ENCODE results near the gene HYAL1.
A peak's percentile ranks its signal among the peaks of the same experiment; 100 is the strongest.
"Not testable (repeated sequence)": the region's sequence is repeated elsewhere in the genome, so short reads cannot be mapped to it uniquely, and the experiment has no call there.

HYAL1 gene

DNA sequence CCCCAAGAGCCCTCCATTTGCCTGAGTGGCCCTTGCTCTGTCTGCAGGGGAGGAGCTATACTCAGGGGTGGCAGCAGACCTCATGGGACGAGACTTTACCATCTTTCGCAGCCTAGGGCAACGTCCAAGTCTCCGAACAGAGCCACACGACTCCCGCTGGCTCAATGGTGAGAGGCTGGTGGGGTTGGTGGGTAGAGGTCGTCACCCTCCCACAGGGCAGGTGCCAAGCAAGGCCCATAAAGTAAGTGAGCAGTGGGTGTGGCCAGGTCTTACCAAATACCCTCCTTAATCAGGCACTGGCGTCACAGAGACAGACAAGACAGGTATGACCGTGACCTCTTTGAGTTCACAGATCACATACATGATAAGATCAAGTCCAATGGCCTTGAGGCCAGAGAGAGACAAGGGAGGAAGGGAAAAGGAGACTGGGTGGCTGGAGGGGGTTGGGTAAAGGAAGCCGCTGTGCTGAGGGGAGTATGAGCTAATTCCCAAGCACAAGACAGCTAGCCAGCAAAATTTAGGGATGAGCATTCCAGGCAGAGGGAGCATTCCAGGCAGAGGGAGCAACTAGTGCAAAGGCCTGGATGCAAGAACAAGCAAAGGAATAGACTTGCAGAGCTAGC lies 31.9 kb downstream of the HYAL1 start:
- no peak for DNase-seq

DNA sequence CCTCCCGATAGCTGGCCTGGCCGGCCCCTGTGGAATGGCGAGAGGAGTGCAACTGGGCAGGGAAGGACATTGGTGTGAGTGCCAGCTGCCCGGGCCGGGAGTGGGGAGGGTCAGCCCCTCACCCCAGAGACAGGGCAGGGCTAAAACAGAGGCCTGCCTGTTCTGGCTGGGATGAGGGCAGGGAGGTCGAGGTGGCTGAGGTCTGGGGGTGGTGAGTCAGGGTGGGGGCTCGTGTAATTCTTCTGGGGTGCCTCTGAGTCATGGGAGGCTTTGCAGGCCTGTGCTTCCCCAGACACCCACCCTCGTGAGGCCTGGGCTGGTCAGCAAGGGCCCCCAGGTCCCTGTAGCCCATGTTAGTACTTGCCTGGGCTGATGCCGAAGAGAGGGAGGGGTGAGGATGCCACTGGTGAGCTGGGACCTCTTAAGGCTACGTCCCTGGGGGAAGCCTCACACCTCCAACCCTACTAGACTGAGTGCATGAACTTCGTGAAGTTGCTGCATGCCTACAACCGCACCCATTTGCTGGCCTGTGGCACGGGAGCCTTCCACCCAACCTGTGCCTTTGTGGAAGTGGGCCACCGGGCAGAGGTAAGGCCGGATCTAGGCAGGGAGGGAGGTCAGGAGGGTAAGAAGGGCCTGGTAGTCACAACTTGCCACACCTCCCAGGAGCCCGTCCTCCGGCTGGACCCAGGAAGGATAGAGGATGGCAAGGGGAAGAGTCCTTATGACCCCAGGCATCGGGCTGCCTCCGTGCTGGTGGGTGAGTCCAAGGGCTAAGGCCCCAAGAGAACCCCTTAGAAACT lies 32.8 kb downstream of the HYAL1 start:
- DNase-seq = no peak

DNA sequence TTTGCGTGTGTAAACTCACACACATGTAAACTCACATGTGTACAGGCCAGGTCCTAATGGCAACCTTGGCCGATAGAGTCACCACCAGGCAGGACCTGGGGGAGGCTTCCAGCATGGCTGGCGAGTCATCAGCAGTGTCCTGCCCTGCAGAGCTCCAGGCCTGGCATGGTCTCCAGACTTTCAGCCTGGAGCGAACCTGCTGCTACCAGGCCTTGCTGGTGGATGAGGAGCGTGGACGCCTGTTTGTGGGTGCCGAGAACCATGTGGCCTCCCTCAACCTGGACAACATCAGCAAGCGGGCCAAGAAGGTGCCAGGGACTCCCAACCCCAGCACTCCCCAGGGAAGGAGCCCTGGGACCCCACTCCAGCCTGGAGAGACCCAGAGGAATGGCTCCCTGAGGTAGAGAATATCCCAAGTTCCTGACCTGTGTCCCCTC lies 33.4 kb downstream of the HYAL1 start:
- no peak for DNase-seq

DNA sequence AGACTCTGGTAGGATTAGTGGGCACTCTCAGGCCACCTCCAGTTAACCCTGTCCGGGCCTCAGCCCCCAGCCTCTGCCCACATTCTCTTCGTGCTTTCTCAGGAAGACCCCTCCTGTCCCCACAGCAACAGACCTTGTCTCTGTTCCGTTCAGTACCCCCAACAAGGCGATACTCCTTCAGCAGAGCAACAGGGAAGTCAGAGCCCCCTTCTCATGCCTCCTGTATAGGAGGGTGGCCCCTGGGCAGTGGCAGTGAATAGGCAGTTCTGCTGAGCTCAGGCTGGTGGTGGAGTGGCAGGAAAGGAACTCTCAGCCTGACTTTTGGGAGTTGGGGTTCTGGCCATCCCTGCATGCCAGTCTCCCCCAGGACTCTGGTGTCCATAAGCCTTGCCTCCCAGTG lies 33.9 kb downstream of the HYAL1 start:
- DNase-seq = no peak

DNA sequence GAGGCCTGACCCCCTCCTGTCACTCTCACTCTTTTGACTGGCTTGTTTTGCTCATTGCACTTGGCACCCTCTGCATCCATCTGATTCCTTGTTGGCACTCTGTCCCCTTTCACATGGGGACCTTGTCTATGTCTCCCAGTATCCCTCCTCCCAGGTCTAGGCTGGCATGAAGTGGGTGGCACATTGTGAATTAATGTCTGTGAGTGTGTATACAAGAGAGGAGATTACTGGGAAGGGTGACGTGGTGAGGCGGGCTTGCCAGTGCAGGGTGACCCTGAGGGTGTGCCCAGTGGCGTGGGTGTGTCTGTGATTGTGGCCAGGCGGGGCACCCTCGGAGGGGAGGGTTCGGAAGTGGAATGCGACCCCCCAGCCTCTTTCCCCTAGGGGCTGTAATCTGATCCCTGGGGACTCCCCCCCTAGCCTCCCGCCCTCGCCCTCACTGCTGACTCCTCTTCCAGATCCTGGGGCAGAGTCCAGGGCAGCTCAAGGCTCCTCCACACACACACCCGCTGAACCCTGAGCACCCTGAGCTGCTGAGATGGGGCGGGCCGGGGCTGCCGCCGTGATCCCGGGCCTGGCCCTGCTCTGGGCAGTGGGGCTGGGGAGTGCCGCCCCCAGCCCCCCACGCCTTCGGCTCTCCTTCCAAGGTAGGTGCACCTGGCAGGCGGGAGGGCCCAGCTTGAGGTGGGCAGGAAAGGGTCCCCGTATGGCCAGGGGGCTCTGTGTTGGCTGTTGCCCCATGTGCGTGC lies 34.5 kb downstream of the HYAL1 start, which contains the start of gene SEMA3B:
Gene SEMA3B, plus strand, starts transcription at position 445 of the 749 bp plus-strand sequence. Its CDS starts 94 bp downstream, at position 539.
- no peak for DNase-seq

DNA sequence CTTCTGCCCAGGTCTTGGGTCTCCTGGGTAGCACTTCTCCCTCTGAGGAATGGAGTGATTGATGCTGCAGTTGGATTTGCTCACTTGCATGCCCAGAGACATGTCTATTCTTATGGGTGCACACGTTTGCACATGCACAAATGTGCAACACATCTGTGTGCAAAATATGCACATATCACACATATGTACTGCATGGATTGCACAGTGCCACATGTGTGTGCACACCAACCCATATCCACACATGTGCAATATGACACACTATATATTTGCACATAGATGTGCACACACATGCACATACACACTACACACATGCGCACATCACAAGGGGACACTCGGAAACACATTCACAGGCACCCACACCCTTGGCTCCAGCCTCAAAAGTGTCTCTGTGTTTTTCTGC lies 35.1 kb downstream of the HYAL1 start:
- no peak for DNase-seq

DNA sequence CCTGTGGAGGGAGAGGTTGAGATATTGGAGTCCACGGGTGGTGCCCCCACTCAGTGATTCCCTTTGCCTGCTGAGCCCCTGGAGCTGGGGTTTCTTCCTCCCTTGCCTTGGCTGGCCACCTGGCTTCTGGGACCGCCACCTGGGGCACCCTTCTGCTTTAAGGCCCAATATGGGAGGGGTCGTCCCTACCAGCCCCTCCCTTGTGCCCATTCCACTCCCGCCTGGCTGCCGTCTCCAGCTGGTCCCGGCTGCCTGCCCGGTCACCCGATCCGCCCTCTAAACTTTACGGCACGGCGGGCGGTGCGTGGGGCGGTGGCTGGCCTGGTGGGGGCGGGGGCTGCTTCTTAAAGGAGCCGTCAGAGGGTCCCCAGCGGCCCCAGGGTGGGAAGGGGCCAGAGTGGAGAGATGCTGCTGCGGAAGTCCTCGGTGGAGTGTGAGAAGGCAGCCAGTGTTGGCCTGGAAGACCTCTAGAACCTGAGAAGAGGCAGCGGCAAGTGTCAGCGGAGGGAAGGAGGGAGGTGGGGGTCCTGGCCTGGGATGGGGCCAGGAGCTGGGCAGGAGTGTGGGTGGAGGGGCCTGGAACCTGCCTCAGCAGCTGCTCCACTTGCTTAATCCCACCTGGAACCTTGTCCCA lies 36.0 kb downstream of the HYAL1 start:
- DNase-seq = no peak

DNA sequence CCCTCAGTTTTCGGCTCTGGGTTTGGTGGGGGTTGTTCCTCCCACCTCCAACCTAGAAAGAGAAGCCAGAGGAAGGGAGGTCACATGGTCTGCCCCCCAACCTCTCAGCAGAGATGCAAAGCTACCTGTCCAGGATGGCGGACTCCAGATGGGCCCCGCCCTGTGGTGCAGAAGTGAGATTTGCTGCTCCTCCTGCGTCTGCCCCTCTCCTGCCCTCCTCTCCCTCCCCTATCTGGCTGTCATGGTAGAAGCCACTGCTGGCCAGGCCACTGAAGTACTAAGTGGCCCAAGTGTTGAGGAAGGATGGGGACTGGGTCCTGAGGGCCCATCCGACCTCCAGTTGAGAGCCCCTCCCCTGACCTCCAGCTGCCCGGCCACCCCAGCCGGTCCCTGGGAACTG lies 36.5 kb downstream of the HYAL1 start:
- DNase-seq = no peak

DNA sequence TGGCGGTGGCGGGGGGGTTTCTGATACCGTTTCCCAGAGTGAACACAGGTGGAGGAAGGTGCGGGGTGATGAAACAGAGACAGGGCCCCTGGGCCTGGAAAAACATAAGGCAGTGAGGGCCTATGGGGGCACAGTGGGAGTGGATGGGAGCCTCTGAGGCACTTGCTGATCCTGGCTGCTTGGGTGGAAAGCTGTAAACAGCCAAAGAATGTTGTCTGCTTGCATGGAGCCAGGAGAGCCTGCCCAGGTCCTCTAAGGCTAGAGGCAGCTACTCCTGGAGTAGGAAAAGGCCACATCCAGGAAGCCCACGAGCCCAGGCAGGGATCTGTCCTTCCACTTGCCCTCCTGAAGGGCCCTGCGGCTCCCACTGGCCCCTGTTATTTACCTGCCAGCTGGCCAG lies 37.4 kb downstream of the HYAL1 start:
- DNase-seq = no peak

DNA sequence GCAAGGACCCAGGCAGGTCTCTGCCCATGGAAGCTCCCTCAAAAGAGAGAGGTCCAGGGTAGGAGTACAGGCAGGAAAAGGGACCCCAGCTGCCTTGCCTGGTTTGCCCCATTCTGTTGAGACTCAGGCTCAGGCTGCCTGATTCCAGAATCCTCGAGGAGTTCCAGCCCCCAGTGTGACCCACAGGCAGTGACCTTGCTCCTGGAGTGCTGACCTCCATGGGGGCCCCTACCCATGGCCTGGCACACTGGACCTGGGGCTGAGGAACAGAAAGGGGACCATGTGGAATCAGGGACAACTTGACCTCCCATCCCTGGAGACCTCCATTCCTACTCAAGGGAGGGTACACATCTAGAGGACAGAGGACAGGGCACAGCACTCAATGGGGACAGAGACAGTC lies 37.8 kb downstream of the HYAL1 start:
- DNase-seq = no peak

DNA sequence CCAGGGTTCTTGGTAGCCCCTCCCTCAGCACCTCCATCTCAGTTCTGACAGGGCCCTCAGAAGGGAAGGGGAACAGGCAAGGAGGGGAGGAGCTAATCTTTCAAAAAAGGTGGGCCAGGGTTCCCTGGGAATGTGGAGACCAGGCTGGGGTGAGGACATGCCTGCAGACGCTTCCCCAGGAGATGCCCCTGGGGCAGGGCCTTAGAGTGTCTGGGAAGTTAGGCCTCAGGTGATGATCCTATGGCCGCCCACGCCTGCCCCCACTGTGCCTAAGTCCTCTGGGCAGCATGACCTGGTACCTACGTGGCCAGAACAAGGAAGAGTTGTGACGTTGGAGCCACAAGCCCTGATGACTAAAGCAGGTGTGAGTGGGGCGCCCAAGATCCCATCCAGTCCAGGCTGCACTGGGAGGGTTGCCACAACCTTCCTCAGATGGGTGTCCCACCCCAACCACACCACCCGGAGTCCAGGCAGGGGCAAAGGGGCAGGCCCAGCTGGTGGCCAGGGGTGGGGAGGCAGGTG lies 38.3 kb downstream of the HYAL1 start:
- DNase-seq = no peak

DNA sequence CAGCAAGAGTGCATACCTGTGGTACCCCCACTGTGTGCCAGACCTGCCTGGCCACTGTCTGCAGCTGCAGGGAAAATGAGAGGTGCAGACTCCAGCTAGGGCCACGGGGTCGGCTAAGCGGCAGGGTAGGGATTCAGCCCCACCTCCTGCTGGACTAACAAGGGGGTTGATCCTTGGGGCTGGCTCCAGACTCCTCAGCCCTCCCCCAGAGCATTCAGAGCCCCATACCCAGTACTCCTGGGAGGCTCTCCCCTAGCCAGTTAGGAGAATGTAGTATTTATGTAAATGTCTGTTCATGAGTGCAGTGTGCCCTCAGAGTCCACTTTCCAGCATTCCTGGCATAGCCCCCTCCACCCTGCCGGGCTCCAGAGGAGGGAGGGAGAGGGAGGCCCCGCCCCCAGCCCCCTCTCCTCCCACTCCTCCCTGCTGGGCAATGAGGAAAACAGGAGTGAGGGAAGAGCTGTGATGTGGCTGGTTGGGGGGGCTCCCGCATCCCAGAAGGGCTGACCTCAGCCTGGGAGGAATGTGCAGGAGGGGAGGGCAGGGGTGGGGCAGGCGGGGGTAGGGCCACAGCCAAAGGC lies 38.9 kb downstream of the HYAL1 start:
- DNase-seq = no peak

DNA sequence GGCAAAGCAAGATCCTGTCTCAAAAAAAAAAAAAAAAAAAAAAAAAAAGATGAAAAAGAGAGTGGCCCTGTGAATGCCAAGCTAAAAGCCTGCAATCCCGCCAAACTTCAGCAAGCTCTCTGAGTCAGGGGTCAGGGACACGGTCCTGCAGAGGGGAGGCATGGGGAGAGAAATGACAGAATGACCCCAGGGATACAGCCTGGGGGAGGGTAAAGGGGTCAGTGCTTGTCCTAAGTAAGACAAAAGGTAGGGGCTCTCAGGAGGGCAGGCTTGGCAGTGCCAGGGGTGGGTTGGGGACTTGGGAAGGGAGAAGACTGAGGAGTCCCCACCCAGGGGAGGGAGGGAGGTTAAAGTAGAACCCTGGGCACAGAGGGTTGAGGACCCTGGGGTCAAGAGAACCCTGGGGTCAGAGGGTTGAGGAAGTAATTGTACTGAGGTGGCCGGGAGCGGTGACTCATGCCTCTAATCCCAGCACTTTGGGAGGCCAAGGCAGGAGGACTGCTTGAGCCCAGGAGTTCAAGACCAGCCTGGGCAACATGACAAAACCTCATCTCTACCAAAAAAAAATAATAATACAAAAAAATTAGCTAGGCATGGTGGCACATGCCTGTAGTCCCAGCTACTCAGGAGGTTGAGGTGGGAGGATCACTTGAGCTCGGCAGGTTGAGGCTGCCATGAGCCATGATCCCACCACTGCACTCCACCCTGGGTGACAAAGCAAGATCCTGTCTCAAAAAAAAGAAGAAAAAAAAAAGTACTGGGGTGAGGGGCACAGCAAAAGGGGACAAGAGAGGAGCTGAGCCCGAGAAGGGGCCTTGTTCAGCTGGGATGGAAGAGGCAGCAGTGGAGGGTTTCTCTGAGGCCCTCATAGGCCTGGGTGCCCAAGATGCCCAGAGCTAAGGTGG lies 39.6 kb downstream of the HYAL1 start:
- no peak for DNase-seq

DNA sequence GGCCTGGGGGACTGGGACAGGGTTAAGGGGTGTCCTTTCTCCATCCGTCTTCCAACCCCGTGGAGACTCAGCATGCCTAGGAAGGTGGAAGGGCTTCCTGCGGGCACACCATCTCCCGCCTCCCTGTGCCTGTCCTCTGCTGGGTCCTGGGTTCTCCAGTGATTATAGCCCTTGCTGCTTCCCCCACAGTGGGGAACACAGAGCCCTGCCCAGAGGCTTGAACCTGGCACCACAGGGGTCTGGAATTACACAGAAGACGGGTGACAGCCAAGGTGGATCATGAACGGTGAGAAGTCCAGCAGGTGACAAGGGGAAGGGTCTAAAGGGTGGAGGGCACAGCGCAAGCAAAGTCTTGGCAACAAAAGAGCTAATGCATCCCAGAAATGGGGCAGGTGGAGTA lies 40.6 kb downstream of the HYAL1 start:
- no peak for DNase-seq

DNA sequence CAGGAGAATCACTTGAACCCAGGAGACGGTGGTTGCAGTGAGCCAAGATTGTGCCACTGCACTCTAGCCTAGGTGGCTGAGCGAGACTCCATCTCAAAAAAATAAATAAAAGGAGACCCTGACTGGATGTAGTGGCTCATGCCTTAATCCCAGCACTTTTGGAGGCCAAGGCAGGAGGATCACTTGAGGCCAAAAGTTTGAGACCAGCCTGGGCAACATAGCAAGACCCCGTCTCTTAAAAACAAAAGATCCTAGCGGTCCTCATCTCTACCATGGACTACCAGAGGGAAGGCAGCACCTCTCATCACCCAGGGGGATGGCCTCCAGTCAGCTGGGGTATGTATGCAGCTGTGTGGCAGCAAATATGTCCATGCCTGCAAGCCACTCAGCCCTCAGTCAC lies 41.2 kb downstream of the HYAL1 start:
- not testable (repeated sequence) for DNase-seq

DNA sequence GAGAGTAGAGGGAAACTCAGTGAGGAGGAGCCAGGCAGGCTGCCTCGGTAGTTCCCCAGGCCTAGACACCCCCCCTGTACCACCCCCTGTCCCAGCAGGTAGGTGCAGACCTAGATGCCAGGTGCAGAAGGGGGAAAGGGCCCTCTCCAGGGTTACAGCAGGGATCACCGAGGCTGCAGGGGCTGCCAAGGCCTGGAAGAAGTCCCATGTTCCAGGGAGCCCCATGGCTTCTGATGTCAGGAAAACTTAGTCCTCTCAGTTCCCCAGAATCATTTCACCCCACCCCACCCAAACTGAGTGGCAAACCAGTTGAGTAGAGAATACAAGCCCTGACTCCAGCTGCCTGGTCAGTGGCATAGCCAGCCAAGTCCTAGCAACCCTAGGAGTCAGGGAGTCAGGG lies 41.9 kb downstream of the HYAL1 start:
- DNase-seq = no peak

DNA sequence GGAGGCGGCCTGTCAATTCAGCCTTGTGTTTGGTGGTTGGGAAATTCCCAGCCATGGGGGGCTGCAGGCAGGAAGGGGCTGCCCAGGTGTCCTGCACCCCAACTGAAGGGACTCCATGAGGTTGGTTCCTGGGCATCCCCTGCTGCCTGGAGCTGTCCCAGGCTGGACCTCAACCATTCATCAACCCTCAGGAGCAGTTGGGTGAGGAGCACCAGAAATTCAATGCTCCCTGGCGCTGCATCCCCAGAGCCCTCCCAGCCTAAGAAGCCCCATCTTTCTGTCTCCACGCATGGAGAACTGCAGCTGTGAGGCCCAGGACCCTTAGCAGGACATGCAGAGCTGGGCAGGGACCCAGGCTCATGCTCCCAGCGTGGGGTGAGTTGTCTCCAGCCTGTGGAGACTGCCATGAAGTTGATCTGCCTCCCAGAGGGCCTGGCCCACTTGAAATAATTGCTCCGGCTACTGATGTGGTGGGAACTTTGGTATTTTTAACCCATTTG lies 42.4 kb downstream of the HYAL1 start:
- DNase-seq = no peak

DNA sequence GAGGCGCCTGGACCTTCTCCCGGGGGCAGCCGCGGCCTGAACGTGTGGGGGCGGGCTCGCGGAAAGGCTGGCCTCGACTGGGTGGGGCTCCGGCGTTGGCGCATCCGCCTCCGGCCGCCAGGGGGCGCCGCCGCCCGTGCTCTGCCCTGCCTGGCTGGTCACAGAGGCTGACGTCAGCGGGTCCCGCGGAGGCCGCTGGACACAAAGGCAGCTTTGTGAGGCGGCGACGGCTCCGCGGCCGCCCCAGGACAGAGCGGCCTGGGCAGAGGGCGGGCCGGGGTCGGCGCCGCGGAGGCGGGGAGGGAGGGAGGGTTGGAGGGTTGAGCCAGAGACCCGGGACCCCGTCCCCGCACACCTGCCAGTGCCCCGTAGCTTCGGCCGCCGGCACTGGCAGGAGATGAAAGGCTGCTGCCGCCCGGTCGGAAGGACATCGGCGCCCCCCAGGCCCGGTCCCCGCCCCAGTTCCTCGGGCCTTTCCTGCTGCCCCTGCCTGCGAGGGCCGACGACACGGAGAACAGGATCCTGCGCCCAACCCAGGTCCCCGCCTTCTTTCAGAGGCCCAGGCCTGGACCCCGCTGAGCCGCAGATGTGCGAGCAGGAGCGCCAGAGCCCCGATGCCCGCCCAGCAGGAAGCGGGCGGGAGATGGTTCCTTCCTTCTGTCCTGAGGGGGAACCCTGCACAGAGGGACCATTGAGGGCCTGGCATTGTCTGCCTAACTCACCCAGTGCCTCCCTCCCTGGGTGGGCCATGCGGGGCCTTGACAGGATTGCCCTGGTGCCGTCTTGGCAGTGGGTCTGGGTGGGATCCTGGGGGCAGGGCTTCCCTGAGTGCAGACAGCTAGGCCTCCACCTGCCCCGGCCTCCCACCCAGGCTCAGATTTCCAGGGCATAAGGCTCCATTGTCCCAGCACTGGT lies 43.1 kb downstream of the HYAL1 start:
- DNase-seq = peak; percentile 90

DNA sequence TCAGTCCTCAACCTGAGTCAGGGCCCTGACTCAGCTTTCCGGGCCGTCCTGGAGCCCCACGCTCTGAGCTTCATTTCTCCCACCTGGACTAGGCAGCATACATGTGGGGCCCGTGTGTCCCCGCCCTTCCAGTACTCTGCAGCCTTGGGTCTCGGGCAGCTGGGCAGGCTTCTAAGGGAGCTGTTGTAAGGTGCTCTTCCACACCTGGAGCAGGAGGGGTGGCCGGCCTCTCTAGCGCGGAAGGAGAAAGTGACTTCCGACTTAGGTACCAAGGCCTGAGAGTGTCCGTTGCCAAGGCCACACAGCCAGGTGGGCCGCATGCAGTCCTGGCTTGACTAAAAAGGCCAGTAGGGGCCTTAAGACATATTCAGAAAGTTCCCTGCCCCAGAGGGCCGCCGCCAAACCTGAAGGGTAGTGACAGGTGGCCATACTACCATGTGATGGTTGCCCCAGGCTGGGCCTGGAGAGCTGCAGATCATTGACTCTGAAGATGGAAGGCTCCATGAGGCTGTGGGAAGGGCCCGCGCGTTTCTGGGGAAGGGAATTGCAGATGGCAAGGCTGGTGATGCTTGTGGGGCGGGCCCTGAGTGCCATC lies 43.8 kb downstream of the HYAL1 start:
- DNase-seq = no peak

DNA sequence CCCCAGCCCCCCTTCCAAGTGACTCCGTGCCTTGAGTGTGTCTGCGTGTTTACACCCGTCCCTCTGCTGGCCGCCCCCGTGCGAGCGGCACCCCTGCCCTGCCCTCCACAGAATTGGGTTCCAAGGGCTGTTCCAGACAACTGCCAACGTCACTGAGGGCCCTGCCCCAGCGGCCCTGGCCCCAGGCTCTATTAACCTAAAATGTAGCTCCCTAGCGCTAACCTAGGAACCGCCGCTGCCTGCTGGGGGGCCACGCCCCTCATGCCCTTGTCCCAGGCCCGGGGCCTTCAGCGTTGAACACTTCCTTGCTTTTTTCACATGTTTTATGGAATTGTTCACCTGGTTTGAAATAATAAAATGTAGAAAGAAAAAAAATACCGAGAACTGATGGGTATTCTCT lies 44.4 kb downstream of the HYAL1 start:
- no peak for DNase-seq

All from activated CD4-positive, alpha-beta T cell treated with anti-CD3 and anti-CD28 coated beads, Interleukin-2, amount 50 U/mL, for 16 hours (primary cell).